ENCODE measurements around the gene ZHX3. TPM values are rescaled to one million over a fixed set of nuclear protein-coding genes. Genes with fewer than 3 reads are reported as not detected.

The ZHX3 gene
- total RNA-seq, 1 experiment from 2014 or later = 9.6 TPM

DNA sequence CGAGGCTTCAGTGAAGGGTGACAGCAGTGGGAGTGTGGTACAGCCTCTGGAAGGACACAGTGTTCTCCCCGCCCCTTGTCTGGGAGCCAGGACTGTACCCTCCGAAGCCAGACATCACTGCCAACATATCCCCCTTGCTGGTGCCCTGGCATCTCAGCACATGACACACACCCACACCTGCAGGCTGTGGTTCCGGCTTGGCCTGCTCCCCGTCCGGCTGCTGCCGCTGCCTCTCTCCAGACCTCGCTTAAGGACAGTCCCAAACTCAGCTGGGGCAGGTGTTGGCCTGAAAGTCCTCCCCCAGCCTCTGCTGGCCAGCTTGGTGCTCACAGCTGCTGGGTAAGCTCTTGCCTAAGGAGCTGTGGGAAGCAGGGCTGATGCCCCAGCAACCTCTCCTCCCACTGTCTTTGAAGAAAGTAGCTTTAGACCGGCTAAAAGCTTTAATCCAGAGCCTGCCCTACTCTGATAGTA lies 42.0 kb upstream of the ZHX3 start (continued):
- TF ChIP-seq, protein P1, sequence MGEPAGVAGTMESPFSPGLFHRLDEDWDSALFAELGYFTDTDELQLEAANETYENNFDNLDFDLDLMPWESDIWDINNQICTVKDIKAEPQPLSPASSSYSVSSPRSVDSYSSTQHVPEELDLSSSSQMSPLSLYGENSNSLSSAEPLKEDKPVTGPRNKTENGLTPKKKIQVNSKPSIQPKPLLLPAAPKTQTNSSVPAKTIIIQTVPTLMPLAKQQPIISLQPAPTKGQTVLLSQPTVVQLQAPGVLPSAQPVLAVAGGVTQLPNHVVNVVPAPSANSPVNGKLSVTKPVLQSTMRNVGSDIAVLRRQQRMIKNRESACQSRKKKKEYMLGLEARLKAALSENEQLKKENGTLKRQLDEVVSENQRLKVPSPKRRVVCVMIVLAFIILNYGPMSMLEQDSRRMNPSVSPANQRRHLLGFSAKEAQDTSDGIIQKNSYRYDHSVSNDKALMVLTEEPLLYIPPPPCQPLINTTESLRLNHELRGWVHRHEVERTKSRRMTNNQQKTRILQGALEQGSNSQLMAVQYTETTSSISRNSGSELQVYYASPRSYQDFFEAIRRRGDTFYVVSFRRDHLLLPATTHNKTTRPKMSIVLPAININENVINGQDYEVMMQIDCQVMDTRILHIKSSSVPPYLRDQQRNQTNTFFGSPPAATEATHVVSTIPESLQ (CRISPR knock-in tag; IDR thresholded peaks at IDR 0.05) = no peak
- TF ChIP-seq, protein P2, sequence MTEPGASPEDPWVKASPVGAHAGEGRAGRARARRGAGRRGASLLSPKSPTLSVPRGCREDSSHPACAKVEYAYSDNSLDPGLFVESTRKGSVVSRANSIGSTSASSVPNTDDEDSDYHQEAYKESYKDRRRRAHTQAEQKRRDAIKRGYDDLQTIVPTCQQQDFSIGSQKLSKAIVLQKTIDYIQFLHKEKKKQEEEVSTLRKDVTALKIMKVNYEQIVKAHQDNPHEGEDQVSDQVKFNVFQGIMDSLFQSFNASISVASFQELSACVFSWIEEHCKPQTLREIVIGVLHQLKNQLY (CRISPR knock-in tag; IDR thresholded peaks at IDR 0.05) = no peak
- TF ChIP-seq, protein P3, sequence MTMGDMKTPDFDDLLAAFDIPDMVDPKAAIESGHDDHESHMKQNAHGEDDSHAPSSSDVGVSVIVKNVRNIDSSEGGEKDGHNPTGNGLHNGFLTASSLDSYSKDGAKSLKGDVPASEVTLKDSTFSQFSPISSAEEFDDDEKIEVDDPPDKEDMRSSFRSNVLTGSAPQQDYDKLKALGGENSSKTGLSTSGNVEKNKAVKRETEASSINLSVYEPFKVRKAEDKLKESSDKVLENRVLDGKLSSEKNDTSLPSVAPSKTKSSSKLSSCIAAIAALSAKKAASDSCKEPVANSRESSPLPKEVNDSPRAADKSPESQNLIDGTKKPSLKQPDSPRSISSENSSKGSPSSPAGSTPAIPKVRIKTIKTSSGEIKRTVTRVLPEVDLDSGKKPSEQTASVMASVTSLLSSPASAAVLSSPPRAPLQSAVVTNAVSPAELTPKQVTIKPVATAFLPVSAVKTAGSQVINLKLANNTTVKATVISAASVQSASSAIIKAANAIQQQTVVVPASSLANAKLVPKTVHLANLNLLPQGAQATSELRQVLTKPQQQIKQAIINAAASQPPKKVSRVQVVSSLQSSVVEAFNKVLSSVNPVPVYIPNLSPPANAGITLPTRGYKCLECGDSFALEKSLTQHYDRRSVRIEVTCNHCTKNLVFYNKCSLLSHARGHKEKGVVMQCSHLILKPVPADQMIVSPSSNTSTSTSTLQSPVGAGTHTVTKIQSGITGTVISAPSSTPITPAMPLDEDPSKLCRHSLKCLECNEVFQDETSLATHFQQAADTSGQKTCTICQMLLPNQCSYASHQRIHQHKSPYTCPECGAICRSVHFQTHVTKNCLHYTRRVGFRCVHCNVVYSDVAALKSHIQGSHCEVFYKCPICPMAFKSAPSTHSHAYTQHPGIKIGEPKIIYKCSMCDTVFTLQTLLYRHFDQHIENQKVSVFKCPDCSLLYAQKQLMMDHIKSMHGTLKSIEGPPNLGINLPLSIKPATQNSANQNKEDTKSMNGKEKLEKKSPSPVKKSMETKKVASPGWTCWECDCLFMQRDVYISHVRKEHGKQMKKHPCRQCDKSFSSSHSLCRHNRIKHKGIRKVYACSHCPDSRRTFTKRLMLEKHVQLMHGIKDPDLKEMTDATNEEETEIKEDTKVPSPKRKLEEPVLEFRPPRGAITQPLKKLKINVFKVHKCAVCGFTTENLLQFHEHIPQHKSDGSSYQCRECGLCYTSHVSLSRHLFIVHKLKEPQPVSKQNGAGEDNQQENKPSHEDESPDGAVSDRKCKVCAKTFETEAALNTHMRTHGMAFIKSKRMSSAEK (CRISPR knock-in tag; IDR thresholded peaks at IDR 0.05; ENCODE audit: borderline replicate concordance) = no peak
- TF ChIP-seq EMX1 (CRISPR knock-in tag; IDR thresholded peaks at IDR 0.05) = no peak

DNA sequence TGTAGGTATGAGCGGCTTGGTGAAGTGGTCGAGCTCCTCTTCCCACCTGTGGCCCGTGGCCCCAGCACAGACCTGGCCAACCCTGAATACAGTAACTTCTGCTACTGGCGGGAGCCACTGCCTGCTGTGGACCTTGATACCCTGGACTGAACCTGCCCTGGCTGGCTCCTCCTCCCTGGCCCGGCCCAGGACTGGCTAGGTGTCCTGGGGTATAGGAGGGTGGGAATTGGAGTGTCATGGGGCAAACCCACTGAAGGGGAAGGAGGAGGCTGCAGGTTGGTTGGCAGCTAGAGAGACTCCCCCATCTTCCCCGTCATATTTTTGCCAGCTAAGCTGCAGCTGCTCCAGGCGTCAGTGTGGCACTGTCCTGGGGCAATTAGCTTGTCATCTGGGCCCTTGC lies 41.2 kb upstream of the ZHX3 start:
- H3K27me3 Mint-ChIP-seq (ENCODE audit: low read depth) = no peaks in the 10 kb centered on the region
- ATAC-seq = no peak
- H3K4me1 Mint-ChIP-seq = no peaks in the 10 kb centered on the region
- no peaks in the 10 kb centered on the region for H3K9me3 Mint-ChIP-seq
- H3K4me3 Mint-ChIP-seq = no peak overlapping the region
- ChIA-PET CTCF (interaction anchor here (0.6 to 1.9 kb wide), 10 partner anchors 9 to 223 kb away, joined by 3 to 17 read pairs (median 4); partner anchors contain the start of gene LPIN3), POLR2A (no interaction called here)
- no peaks in the 10 kb centered on the region for H3K36me3 Mint-ChIP-seq
- H3K27ac Mint-ChIP-seq = no peak overlapping the region
- TF ChIP-seq, protein P3 (CRISPR knock-in tag; IDR thresholded peaks at IDR 0.05; ENCODE audit: borderline replicate concordance) = no peak
- TF ChIP-seq MXD4 (CRISPR knock-in tag; IDR thresholded peaks at IDR 0.05; ENCODE audit: borderline replicate concordance) = no peak
- no peak for TF ChIP-seq NFYB (CRISPR knock-in tag; conservative IDR thresholded peaks at IDR 0.05; ENCODE audit: low read depth)
- no peak for TF ChIP-seq SMAD3 (CRISPR knock-in tag; IDR thresholded peaks at IDR 0.05; ENCODE audit: borderline replicate concordance)
- TF ChIP-seq, protein P4, sequence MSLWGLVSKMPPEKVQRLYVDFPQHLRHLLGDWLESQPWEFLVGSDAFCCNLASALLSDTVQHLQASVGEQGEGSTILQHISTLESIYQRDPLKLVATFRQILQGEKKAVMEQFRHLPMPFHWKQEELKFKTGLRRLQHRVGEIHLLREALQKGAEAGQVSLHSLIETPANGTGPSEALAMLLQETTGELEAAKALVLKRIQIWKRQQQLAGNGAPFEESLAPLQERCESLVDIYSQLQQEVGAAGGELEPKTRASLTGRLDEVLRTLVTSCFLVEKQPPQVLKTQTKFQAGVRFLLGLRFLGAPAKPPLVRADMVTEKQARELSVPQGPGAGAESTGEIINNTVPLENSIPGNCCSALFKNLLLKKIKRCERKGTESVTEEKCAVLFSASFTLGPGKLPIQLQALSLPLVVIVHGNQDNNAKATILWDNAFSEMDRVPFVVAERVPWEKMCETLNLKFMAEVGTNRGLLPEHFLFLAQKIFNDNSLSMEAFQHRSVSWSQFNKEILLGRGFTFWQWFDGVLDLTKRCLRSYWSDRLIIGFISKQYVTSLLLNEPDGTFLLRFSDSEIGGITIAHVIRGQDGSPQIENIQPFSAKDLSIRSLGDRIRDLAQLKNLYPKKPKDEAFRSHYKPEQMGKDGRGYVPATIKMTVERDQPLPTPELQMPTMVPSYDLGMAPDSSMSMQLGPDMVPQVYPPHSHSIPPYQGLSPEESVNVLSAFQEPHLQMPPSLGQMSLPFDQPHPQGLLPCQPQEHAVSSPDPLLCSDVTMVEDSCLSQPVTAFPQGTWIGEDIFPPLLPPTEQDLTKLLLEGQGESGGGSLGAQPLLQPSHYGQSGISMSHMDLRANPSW (CRISPR knock-in tag; conservative IDR thresholded peaks at IDR 0.05; ENCODE audit: low read depth) = no peak
- no peak for TF ChIP-seq ELF4 (CRISPR knock-in tag; IDR thresholded peaks at IDR 0.05; ENCODE audit: low read depth)
- TF ChIP-seq ZNF423 (CRISPR knock-in tag; IDR thresholded peaks at IDR 0.05) = no peak
- no peak for DNase-seq (ENCODE audit: low spot score)

All from WTC11 (cell line).